Progenitor cell of endocrine pancreas (in vitro differentiated cells): ENCODE measurements around the gene ZNF26. TPM values are rescaled to one million over a fixed set of nuclear protein-coding genes. Genes with fewer than 3 reads are reported as not detected.

Source experiments
- DNase-seq: peaks from one replicate; pipeline ENCODE4 v3.0.0; 2021; ENCODE audit warnings: low spot score; ENCODE audit not compliant: unreplicated experiment
- H3K27ac Mint-ChIP-seq: 2 replicates; pipeline ENCODE4 v1.8.0; 2021; ENCODE audit warnings: mild to moderate bottlenecking, moderate library complexity, mixed read lengths
- H3K27me3 Mint-ChIP-seq: 2 replicates; pipeline ENCODE4 v1.8.0; 2021; ENCODE audit warnings: mixed read lengths
- H3K36me3 Mint-ChIP-seq: 2 replicates; pipeline ENCODE4 v1.8.0; 2022; ENCODE audit warnings: mixed read lengths; ENCODE audit not compliant: insufficient read depth
- H3K4me1 Mint-ChIP-seq: 2 replicates; pipeline ENCODE4 v1.8.0; 2021; ENCODE audit warnings: low read depth, mixed read lengths
- H3K4me3 Mint-ChIP-seq: 2 replicates; pipeline ENCODE4 v1.8.0; 2021; ENCODE audit warnings: low read depth, mild to moderate bottlenecking, moderate library complexity, mixed read lengths
- H3K9me3 Mint-ChIP-seq: 2 replicates; pipeline ENCODE4 v1.8.0; 2021; ENCODE audit warnings: low read depth, mixed read lengths
- total RNA-seq: library from RNA; stranded (reverse); gene quantifications from 2 replicates; pipeline ENCODE4 v1.2.1, GENCODE V29; 2021
- TF ChIP-seq, protein P1 (sequence below): fragments of 200-600 bp; sonication (generic); IDR thresholded peaks from one replicate; pipeline ENCODE4 v1.5.0; 2021; ENCODE audit warnings: antibody characterized with exemption, mild to moderate bottlenecking; ENCODE audit not compliant: unreplicated experiment

Gene ZNF26
- total RNA-seq, 1 donor from 2014 or later: 12.9 TPM

DNA sequence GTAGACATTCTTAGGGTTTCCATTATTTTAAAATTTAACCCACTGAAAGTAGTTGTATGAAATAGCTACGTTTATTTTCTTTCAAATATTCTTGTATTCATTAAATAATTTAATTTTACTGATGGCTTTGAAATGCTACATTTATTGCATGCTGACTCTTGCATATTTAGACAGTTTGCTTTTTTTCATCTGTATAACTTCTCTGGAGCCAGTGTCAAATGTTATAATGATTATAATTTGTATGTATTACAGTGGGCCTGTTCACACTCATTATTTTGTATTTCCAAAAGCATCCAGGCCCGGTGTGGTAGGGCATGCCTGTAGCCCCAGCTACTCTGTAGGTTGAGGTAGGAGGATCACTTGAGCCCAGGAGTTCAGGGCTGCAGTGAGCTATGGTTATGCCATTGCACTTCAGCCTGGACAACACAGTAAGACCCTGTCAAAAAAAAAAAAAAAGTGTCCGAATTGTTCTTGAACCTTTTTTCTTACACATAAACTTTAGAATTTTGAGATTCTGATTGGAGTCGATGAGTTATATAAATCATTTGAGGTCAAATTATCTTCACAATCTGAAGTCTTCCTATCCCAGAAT, 52.0 kb downstream of the ZNF26 start:
- H3K27ac Mint-ChIP-seq: peak overlapping the region; percentile 99
- TF ChIP-seq, protein P1, sequence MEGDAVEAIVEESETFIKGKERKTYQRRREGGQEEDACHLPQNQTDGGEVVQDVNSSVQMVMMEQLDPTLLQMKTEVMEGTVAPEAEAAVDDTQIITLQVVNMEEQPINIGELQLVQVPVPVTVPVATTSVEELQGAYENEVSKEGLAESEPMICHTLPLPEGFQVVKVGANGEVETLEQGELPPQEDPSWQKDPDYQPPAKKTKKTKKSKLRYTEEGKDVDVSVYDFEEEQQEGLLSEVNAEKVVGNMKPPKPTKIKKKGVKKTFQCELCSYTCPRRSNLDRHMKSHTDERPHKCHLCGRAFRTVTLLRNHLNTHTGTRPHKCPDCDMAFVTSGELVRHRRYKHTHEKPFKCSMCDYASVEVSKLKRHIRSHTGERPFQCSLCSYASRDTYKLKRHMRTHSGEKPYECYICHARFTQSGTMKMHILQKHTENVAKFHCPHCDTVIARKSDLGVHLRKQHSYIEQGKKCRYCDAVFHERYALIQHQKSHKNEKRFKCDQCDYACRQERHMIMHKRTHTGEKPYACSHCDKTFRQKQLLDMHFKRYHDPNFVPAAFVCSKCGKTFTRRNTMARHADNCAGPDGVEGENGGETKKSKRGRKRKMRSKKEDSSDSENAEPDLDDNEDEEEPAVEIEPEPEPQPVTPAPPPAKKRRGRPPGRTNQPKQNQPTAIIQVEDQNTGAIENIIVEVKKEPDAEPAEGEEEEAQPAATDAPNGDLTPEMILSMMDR: no peak
- peaks cover 46% of the 10 kb centered on the region for H3K9me3 Mint-ChIP-seq

DNA sequence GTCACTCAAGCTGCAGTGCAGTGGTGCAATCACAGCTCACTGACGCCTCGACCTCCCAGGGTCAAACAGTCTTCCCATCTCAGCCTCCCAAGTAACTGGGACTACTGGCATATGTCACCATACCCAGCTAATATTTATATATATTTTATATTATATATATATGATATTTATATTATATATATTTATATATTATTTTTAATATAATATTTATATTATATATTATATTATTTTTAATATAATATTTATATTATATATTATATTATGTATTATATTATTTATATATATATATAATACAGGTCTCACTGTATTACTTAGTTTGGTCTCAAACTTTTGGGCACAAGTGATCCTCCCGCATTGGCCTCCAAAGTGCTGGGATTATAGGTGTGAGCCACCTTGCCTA, 60.5 kb downstream of the ZNF26 start:
- Mint-ChIP-seq H3K9me3 (peaks cover 66% of the 10 kb centered on the region), H3K4me1 (no peaks in the 10 kb centered on the region)
- no peak for DNase-seq

More for the DNA sequence above, 52.0 kb downstream of the ZNF26 start:
- Mint-ChIP-seq H3K4me1 (peaks cover 2% of the 10 kb centered on the region), H3K27me3 (no peaks in the 10 kb centered on the region), H3K36me3 (peaks cover 51% of the 10 kb centered on the region), H3K4me3 (peak overlapping the region; percentile 90)
- no peak for DNase-seq

DNA sequence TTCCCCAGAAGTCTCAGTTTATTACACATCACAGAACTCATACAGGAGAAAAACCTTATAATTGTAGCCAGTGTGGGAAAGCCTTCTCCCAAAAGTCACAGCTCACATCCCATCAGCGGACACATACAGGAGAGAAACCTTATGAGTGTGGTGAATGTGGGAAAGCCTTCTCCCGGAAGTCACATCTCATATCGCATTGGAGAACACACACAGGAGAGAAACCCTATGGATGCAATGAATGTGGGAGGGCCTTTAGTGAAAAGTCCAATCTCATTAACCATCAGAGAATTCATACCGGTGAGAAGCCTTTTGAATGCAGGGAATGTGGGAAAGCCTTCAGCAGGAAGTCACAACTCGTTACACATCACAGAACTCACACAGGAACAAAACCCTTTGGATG, 71.3 kb downstream of the ZNF26 start:
- Mint-ChIP-seq H3K4me3 (no peak overlapping the region), H3K4me1 (no peaks in the 10 kb centered on the region), H3K36me3 (peaks cover 75% of the 10 kb centered on the region), H3K27ac (peak overlapping the region; percentile 93), H3K9me3 (peaks cover 55% of the 10 kb centered on the region), H3K27me3 (no peaks in the 10 kb centered on the region)
- TF ChIP-seq, protein P1: no peak
- no peak for DNase-seq

More for the DNA sequence above, 60.5 kb downstream of the ZNF26 start:
- Mint-ChIP-seq H3K36me3 (peaks cover 96% of the 10 kb centered on the region), H3K27ac (no peak overlapping the region), H3K27me3 (no peaks in the 10 kb centered on the region), H3K4me3 (no peak overlapping the region)
- TF ChIP-seq, protein P1: no peak

DNA sequence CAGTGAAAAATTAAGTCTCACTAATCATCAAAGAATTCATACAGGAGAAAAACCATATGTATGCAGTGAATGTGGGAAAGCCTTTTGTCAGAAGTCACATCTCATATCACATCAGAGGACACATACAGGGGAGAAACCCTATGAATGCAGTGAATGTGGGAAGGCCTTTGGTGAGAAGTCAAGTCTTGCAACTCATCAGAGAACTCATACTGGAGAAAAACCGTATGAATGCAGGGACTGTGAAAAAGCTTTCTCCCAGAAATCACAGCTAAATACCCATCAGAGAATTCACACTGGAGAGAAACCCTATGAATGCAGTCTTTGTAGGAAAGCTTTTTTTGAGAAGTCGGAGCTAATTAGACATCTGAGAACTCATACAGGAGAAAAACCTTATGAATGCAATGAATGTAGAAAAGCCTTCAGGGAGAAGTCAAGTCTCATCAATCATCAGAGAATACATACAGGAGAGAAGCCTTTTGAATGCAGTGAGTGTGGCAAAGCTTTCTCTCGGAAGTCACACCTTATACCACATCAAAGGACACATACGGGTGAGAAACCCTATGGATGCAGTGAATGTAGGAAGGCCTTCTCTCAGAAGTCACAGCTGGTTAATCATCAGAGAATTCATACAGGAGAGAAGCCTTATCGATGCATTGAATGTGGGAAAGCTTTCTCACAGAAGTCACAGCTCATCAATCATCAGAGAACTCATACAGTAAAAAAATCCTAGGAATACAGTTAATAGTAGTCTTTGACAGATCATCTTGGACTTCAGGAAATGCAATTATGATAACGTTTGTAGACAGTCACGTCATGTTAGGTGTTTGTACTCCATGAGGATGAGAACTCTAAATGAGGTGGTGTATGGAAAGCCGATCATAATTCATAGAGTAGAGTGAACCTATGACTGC, 72.3 kb downstream of the ZNF26 start:
- Mint-ChIP-seq H3K4me3 (no peak overlapping the region), H3K27ac (peak overlapping the region; percentile 93), H3K9me3 (peaks cover 58% of the 10 kb centered on the region), H3K36me3 (peaks cover 76% of the 10 kb centered on the region), H3K4me1 (no peaks in the 10 kb centered on the region), H3K27me3 (no peaks in the 10 kb centered on the region)
- DNase-seq: no peak
- TF ChIP-seq, protein P1: no peak

DNA sequence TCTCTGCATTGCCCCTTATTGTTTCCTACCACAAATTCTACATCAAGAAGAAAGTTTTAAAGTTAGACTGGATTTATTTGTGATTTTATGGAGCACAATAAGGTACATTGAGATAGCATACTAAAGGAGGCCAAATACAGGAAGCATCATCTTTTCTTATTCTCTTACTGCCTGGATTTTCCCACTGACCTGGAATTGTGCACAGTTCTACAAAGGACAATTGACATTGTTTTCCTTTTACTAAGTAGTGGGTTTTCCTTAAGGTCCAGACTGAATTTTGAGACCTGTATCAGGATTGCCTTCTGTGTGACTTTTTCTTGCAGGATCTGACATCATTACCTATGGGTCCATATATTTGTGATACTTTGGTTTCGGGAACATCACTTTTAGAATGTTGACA, 75.8 kb downstream of the ZNF26 start:
- peaks cover 70% of the 10 kb centered on the region for H3K36me3 Mint-ChIP-seq
- H3K27ac Mint-ChIP-seq: peak overlapping the region; percentile 37
- no peak for DNase-seq
- no peaks in the 10 kb centered on the region for H3K4me1 Mint-ChIP-seq
- no peaks in the 10 kb centered on the region for H3K27me3 Mint-ChIP-seq
- TF ChIP-seq, protein P1: no peak
- H3K9me3 Mint-ChIP-seq: peaks cover 61% of the 10 kb centered on the region
- H3K4me3 Mint-ChIP-seq: no peak overlapping the region
